KMS-11 (cell line): ENCODE results near the gene HIVEP1.

Experiments
- H2AFZ ChIP-seq: fragments of 200-600 bp; sonication (generic); 2 replicates; pipeline ENCODE4 v1.6.1; 2016; ENCODE audit warnings: antibody characterized with exemption, mixed run types, low read depth
- H3K27ac ChIP-seq: fragments of 200-600 bp; sonication (generic); 2 replicates; pipeline ENCODE4 v1.6.1; 2016; ENCODE audit warnings: mild to moderate bottlenecking, mixed run types
- H3K27me3 ChIP-seq: fragments of 200-600 bp; sonication (generic); 2 replicates; pipeline ENCODE4 v1.6.1; 2017; ENCODE audit warnings: mild to moderate bottlenecking, low read depth, mixed run types, moderate library complexity; ENCODE audit not compliant: insufficient read depth
- H3K36me3 ChIP-seq: fragments of 200-600 bp; sonication (generic); 2 replicates; pipeline ENCODE4 v1.6.1; 2017; ENCODE audit warnings: mild to moderate bottlenecking, mixed run types; ENCODE audit not compliant: insufficient read depth
- H3K4me1 ChIP-seq: fragments of 200-600 bp; sonication (generic); 2 replicates; pipeline ENCODE4 v1.6.1; 2016; ENCODE audit warnings: mild to moderate bottlenecking, low read depth, mixed run types; ENCODE audit not compliant: poor library complexity, severe bottlenecking
- H3K4me2 ChIP-seq: fragments of 200-600 bp; sonication (generic); 2 replicates; pipeline ENCODE4 v1.7.0; 2016; ENCODE audit warnings: mild to moderate bottlenecking, mixed run types
- H3K4me3 ChIP-seq: fragments of 200-600 bp; sonication (generic); IDR thresholded peaks from 2 replicates; pipeline ENCODE4 v1.6.1; 2017; ENCODE audit warnings: low read depth, low read length, mixed read lengths; ENCODE audit not compliant: insufficient read depth
- H3K79me2 ChIP-seq: fragments of 200-600 bp; sonication (generic); 2 replicates; pipeline ENCODE4 v1.6.1; 2016; ENCODE audit warnings: low read depth, mixed run types; ENCODE audit not compliant: insufficient read depth
- H3K9ac ChIP-seq: fragments of 200-600 bp; sonication (generic); 2 replicates; pipeline ENCODE4 v1.6.1; 2016; ENCODE audit warnings: mild to moderate bottlenecking, mixed run types
- H4K20me1 ChIP-seq: fragments of 200-600 bp; sonication (generic); 2 replicates; pipeline ENCODE4 v1.6.1; 2016; ENCODE audit warnings: mild to moderate bottlenecking, mixed run types; ENCODE audit not compliant: insufficient read depth
- CTCF ChIP-seq: fragments of 200-600 bp; sonication (generic); conservative IDR thresholded peaks from 2 replicates; pipeline ENCODE4 v1.6.1; 2017; ENCODE audit warnings: low read depth, mild to moderate bottlenecking, antibody characterized with exemption, low read length, moderate library complexity, mixed read lengths

Gene HIVEP1

GRCh38 chr6:11968241-11968806 is 43.8 kb upstream of the HIVEP1 start:
- H3K79me2 ChIP-seq = no peaks in the 10 kb centered on the region
- H4K20me1 ChIP-seq = no peaks in the 10 kb centered on the region
- H3K9ac ChIP-seq = no peak overlapping the region
- no peak overlapping the region for H3K4me2 ChIP-seq
- H3K4me1 ChIP-seq = no peaks in the 10 kb centered on the region
- no peak overlapping the region for H3K4me3 ChIP-seq
- H3K27me3 ChIP-seq = no peaks in the 10 kb centered on the region
- no peaks in the 10 kb centered on the region for H3K36me3 ChIP-seq
- TF ChIP-seq CTCF = no peak
- no peak overlapping the region for H3K27ac ChIP-seq
- H2AFZ ChIP-seq = no peak overlapping the region

- no peaks in the 10 kb centered on the region for H3K4me1 ChIP-seq
- no peaks in the 10 kb centered on the region for H4K20me1 ChIP-seq
- H3K4me3 ChIP-seq = no peak overlapping the region
- no peaks in the 10 kb centered on the region for H3K79me2 ChIP-seq
- no peak overlapping the region for H3K9ac ChIP-seq
- no peak overlapping the region for H2AFZ ChIP-seq
- no peak for TF ChIP-seq CTCF
- no peak overlapping the region for H3K27ac ChIP-seq
- no peaks in the 10 kb centered on the region for H3K36me3 ChIP-seq
- H3K27me3 ChIP-seq = no peaks in the 10 kb centered on the region
- H3K4me2 ChIP-seq = no peak overlapping the region
These were observed 43.0 kb upstream of the HIVEP1 start for GRCh38 chr6:11969092-11969491.

- H3K4me3 ChIP-seq = no peak overlapping the region
- no peak for TF ChIP-seq CTCF
- H3K79me2 ChIP-seq = no peaks in the 10 kb centered on the region
- H4K20me1 ChIP-seq = no peaks in the 10 kb centered on the region
- no peak overlapping the region for H3K27ac ChIP-seq
- H3K27me3 ChIP-seq = no peaks in the 10 kb centered on the region
- no peak overlapping the region for H2AFZ ChIP-seq
- H3K4me1 ChIP-seq = no peaks in the 10 kb centered on the region
- no peak overlapping the region for H3K9ac ChIP-seq
- H3K36me3 ChIP-seq = no peaks in the 10 kb centered on the region
- no peak overlapping the region for H3K4me2 ChIP-seq
These were observed 42.0 kb upstream of the HIVEP1 start for GRCh38 chr6:11970114-11970513.

DNA sequence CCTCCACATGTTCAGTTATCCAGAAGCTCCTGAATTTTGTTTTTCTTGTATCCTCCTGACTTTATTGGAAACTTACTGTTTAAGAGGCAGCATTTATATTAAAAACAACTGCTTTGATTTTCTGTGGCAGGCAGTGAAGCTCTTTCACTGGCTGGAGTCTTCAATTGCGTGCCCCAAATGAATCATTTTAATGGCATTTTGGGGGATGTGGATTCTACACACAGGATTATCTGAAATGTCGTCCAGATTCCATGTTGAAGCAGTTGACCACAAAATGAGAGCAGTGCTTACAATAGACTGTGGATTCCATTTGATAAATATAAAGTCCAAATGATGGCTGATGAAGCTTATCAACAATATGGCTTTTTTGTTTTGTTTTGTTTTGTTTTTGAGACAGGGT is 41.0 kb upstream of the HIVEP1 start:
- Histone ChIP-seq H3K4me1 (no peaks in the 10 kb centered on the region), H4K20me1 (no peaks in the 10 kb centered on the region), H3K9ac (no peak overlapping the region), H3K4me2 (no peak overlapping the region), H2AFZ (no peak overlapping the region), H3K27me3 (no peaks in the 10 kb centered on the region), H3K4me3 (no peak overlapping the region), H3K27ac (no peak overlapping the region), H3K79me2 (no peaks in the 10 kb centered on the region), H3K36me3 (no peaks in the 10 kb centered on the region)
- no peak for TF ChIP-seq CTCF
